Mesendoderm (in vitro differentiated cells): Measurements from ENCODE around the gene IZUMO4.

Experiments used
- DNase-seq: peaks from one replicate; pipeline ENCODE4 v3.0.0; 2013
- H2AK5ac ChIP-seq: 2 replicates; pipeline ENCODE4 v1.6.1; 2013; ENCODE audit warnings: low read length, inconsistent platforms
- H2BK120ac ChIP-seq: 2 replicates; pipeline ENCODE4 v1.6.1; 2013; ENCODE audit warnings: low read depth, mild to moderate bottlenecking, low read length, moderate library complexity, mixed read lengths
- H2BK15ac ChIP-seq: replicated peaks from 2 replicates; pipeline ENCODE4 v1.6.1; 2013; ENCODE audit warnings: low read depth, mild to moderate bottlenecking, moderate library complexity
- H2BK5ac ChIP-seq: 2 replicates; pipeline ENCODE4 v1.6.1; 2013; ENCODE audit warnings: low read length, inconsistent platforms
- H3K18ac ChIP-seq: 2 replicates; pipeline ENCODE4 v1.6.1; 2013; ENCODE audit warnings: mild to moderate bottlenecking, low read length, mixed read lengths
- H3K23ac ChIP-seq: one replicate; pipeline ENCODE4 v1.6.1; 2013; ENCODE audit warnings: low read length
- H3K27ac ChIP-seq: 2 replicates; pipeline ENCODE4 v1.5.1; 2013; ENCODE audit warnings: low read depth, mild to moderate bottlenecking, inconsistent platforms, low read length, moderate library complexity
- H3K27me3 ChIP-seq: 2 replicates; pipeline ENCODE4 v1.6.1; 2013; ENCODE audit warnings: low read length, control low read depth, mild to moderate bottlenecking, inconsistent platforms; ENCODE audit not compliant: insufficient read depth, poor library complexity
- H3K36me3 ChIP-seq: 2 replicates; pipeline ENCODE4 v1.6.1; 2013; ENCODE audit warnings: low read length, inconsistent platforms; ENCODE audit not compliant: control insufficient read depth, insufficient read depth
- H3K4ac ChIP-seq: one replicate; pipeline ENCODE4 v1.6.1; 2013; ENCODE audit warnings: low read depth, mild to moderate bottlenecking, low read length, moderate library complexity
- H3K4me1 ChIP-seq: 2 replicates; pipeline ENCODE4 v1.6.1; 2013; ENCODE audit warnings: low read depth, low read length, inconsistent platforms; ENCODE audit not compliant: control insufficient read depth
- H3K4me2 ChIP-seq: 2 replicates; pipeline ENCODE4 v1.6.1; 2013; ENCODE audit warnings: low read length
- H3K4me3 ChIP-seq: 2 replicates; pipeline ENCODE4 v1.5.1; 2013; ENCODE audit warnings: mild to moderate bottlenecking, low read length
- H3K56ac ChIP-seq: one replicate; pipeline ENCODE4 v1.6.1; 2013; ENCODE audit warnings: low read length
- H3K79me1 ChIP-seq: 2 replicates; pipeline ENCODE4 v1.6.1; 2013; ENCODE audit warnings: low read length, inconsistent platforms
- H3K79me2 ChIP-seq: 2 replicates; pipeline ENCODE4 v1.6.1; 2013; ENCODE audit warnings: mild to moderate bottlenecking, low read length; ENCODE audit not compliant: control insufficient read depth, insufficient read depth
- H3K9ac ChIP-seq: 2 replicates; pipeline ENCODE4 v1.6.1; 2013; ENCODE audit warnings: low read length, inconsistent platforms
- H4K5ac ChIP-seq: one replicate; pipeline ENCODE4 v1.6.1; 2013; ENCODE audit warnings: low read length
- H4K8ac ChIP-seq: one replicate; pipeline ENCODE4 v1.6.1; 2013; ENCODE audit warnings: low read depth, mild to moderate bottlenecking, control low read depth, low read length, moderate library complexity
- WGBS: extraction: QIAGEN DNeasy Blood & Tissue Kit; methylation state at CpG from one replicate; pipeline ENCODE4 v1.1.7; 2013; ENCODE audit warnings: low lambda C conversion rate, missing lambda C conversion rate; ENCODE audit not compliant: insufficient coverage; ENCODE audit errors: extremely low coverage; 5-methylcytosine and 5-hydroxymethylcytosine counted together

The IZUMO4 gene

DNA sequence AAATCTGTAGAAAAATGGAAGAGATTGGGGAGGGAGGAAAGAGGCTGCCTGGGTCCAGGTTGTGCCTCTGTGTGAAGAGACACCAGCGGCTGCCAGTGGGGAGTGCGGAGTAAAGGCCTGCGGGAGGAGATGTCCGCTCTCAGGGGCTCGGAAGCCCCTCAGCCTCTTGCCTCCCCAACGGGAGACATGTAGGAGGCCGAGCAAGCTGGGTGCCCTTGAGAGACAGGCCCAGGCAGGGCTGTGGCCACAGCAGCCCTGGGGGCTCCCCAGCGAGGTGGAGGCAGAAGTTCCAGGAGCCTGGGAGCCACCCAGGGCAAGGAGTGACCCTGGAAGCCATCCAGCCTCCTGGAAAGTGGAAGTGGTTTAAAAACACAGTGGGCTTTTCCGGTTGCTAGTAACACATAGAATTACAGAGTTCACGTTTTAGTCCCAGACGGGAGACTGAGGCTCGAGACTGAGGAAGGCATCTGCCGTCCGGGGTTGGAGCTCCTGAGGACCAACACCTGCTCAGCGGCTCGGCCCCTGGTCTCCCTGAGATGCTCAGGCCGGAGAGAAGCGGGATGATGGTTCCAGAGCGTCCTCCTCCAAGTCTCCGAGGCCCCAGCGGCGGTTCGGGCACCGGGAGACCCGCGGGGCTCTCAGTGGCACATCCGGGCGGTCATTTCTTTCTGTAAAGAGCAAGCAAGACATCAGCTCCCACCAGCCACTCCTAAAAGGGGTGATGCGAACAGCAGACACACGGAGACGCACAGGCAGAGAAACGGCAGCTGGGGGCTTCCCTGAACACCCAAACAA lies 23.8 kb upstream of the IZUMO4 start:
- Histone ChIP-seq H3K4me3 (no peak overlapping the region), H3K4me1 (no peaks in the 10 kb centered on the region), H3K9ac (no peak overlapping the region), H4K8ac (no peak overlapping the region), H2AK5ac (no peak overlapping the region), H4K5ac (no peak overlapping the region), H3K18ac (no peak overlapping the region), H3K4ac (no peak overlapping the region), H2BK120ac (no peak overlapping the region), H3K27me3 (no peaks in the 10 kb centered on the region), H3K27ac (no peak overlapping the region), H3K23ac (no peak overlapping the region), H3K36me3 (no peaks in the 10 kb centered on the region), H2BK5ac (no peak overlapping the region), H3K79me1 (no peaks in the 10 kb centered on the region), H3K4me2 (no peak overlapping the region), H3K79me2 (no peaks in the 10 kb centered on the region), H3K56ac (no peak overlapping the region), H2BK15ac (no peak overlapping the region)
- no peak for DNase-seq
- no CpG with 5 or more reads among the region's 32 CpGs for WGBS

DNA sequence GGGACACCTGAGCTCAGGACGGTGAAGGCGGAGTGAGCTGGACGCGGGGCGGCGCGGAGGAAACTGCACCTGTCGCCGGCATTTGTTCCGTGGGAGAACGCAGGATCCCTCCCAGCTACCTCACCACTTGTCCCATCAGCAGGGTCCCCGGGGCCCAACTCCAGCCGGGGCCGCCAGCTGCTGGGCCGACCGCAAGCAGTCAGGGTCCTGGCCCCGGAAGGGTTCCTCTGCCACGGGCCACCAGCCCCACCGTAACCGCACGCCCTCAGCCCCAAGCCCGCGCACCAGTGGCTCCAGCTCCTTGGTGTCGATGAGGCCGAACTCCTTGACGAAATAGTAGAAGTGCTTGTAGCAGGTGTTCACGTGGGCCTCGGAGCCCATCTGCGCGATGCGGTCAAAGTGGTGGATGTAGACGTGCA lies 20.2 kb upstream of the IZUMO4 start:
- Histone ChIP-seq H2BK120ac (no peak overlapping the region), H2BK5ac (no peak overlapping the region)

DNA sequence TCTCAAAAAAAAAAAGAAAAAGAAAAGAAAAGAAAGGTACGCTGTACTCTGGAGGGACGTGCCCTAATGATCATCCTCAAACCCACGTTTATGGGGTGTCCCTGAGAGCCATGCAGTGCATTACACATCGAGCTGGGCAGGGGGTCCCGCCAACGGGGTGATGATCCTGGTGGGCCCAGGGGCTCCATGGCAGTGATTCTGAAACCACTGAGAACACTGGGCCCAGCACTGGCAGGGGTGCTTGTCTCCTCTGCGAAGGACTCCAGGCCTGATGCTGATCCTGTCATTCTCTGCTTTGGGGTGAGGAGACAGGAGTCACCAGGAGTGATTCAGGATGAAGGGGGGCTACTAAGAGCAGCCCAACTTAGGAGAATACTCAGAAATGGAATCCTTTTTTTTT lies 19.3 kb upstream of the IZUMO4 start:
- Histone ChIP-seq H3K56ac (no peak overlapping the region), H3K27ac (no peak overlapping the region), H3K4me3 (no peak overlapping the region), H3K4me2 (no peak overlapping the region), H3K79me2 (no peaks in the 10 kb centered on the region), H3K4ac (no peak overlapping the region), H2BK5ac (no peak overlapping the region), H3K18ac (no peak overlapping the region), H3K23ac (no peak overlapping the region), H2BK120ac (no peak overlapping the region), H4K5ac (no peak overlapping the region), H3K36me3 (no peaks in the 10 kb centered on the region), H3K27me3 (no peaks in the 10 kb centered on the region), H3K4me1 (no peaks in the 10 kb centered on the region), H3K79me1 (no peaks in the 10 kb centered on the region), H2BK15ac (no peak overlapping the region), H4K8ac (no peak overlapping the region), H3K9ac (no peak overlapping the region), H2AK5ac (no peak overlapping the region)
- WGBS, result no CpG with 5 or more reads among the region's 7 CpGs
- DNase-seq, result no peak

More for the DNA sequence above, 20.2 kb upstream of the IZUMO4 start:
- H3K79me1 ChIP-seq, result no peaks in the 10 kb centered on the region
- no peaks in the 10 kb centered on the region for H3K36me3 ChIP-seq
- no peak overlapping the region for H3K27ac ChIP-seq
- no peak overlapping the region for H4K5ac ChIP-seq
- H2BK15ac ChIP-seq, result no peak overlapping the region
- H2AK5ac ChIP-seq, result no peak overlapping the region
- no peak overlapping the region for H3K18ac ChIP-seq
- H3K79me2 ChIP-seq, result no peaks in the 10 kb centered on the region
- H3K4me1 ChIP-seq, result no peaks in the 10 kb centered on the region
- H3K4me2 ChIP-seq, result no peak overlapping the region
- no peaks in the 10 kb centered on the region for H3K27me3 ChIP-seq
- no peak overlapping the region for H3K4me3 ChIP-seq
- no CpG with 5 or more reads among the region's 32 CpGs for WGBS
- H3K4ac ChIP-seq, result no peak overlapping the region
- no peak overlapping the region for H3K23ac ChIP-seq
- H3K9ac ChIP-seq, result no peak overlapping the region
- no peak for DNase-seq
- H3K56ac ChIP-seq, result no peak overlapping the region
- H4K8ac ChIP-seq, result no peak overlapping the region

DNA sequence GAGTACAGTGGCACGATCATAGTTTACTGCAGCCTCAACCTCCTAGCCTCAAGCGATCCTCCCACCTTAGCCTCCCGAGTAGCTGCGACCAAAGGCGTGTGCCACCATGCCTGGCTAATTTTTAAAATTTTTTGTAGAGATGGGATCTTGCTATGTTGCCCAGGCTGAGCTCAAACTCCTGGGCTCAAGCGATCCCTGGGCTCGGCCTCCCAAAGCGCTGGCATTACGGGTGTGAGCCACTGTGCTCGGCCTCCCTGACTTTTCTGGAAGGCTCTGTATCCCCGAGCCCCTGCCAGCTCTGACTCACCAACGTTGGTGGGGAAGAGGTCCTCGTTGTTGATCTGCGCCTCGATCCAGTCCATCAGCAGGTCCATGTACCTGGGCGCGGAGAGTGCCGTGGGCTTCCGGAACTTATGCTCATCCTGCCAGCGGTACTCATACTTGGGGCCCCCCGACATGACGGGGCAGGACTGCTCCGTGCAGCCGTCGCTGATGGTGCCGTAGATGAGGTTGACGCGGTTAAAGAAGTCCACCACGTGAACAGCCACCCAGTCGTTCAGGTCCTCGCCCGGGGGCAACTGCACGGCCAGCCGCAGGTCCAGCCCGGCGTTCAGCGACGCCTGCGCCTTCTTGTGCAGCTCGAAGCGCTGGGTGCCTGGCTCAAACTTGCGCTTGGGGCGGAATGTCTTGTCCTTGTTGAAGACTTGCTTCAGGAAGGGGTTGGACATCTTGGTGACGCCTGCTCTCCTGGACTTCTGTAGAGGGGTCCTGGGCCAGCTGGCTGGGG lies 18.7 kb upstream of the IZUMO4 start:
- Histone ChIP-seq H3K27me3 (no peaks in the 10 kb centered on the region), H3K18ac (no peak overlapping the region), H3K9ac (no peak overlapping the region), H4K8ac (no peak overlapping the region), H3K79me1 (no peaks in the 10 kb centered on the region), H3K27ac (no peak overlapping the region), H2BK120ac (no peak overlapping the region), H2BK5ac (no peak overlapping the region), H2BK15ac (no peak overlapping the region), H3K4me1 (no peaks in the 10 kb centered on the region), H2AK5ac (no peak overlapping the region), H3K4ac (no peak overlapping the region), H3K79me2 (no peaks in the 10 kb centered on the region), H4K5ac (no peak overlapping the region), H3K4me3 (no peak overlapping the region), H3K23ac (no peak overlapping the region), H3K56ac (no peak overlapping the region), H3K4me2 (no peak overlapping the region), H3K36me3 (no peaks in the 10 kb centered on the region)
- DNase-seq, result no peak
- no CpG with 5 or more reads among the region's 44 CpGs for whole genome bisulfite sequencing

DNA sequence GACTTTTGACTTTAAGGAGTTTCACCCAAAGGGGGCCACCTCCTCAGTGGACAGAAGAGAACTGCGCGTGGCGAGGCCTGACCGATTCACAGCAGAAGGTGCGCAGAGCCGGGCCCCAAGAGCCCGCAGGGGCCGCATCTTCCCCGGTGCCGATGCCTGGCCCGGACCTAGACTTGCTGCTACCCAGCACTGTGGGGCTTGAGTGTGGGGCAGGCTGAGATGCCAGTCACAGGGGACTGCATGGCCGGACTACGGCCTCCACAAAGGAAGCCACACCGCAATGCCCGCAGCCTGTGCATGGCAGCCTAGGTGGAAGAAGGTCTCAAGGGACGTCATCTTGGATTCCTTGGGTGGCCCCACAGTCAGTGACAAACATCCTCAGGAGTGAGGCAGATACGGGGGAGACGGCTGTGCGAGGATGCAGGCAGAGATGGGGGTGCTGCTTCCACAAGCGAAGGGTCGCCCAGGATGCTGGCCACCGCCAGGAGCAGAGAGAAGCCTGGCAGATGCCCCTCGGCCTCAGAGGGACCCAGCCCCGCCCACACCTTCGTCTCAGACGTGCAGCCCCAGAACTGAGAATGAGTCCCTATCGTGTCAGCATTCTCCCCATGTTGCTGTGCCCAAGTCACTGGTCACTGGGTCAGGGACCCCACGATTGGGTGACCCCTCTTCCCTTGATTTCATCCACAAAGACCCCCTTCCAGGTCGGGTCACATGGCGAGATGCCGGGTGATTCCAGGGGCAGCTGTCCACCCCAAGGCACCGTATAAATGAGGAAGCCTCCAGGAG lies 17.4 kb upstream of the IZUMO4 start:
- H3K4me2 ChIP-seq, result no peak overlapping the region
- H2BK15ac ChIP-seq, result no peak overlapping the region

More for the DNA sequence above, 17.4 kb upstream of the IZUMO4 start:
- Histone ChIP-seq H2AK5ac (no peak overlapping the region), H3K79me1 (no peaks in the 10 kb centered on the region), H3K79me2 (no peaks in the 10 kb centered on the region), H3K27me3 (no peaks in the 10 kb centered on the region), H4K8ac (no peak overlapping the region), H3K27ac (no peak overlapping the region), H3K4me3 (no peak overlapping the region), H3K23ac (no peak overlapping the region), H3K4me1 (no peaks in the 10 kb centered on the region), H3K18ac (no peak overlapping the region), H4K5ac (no peak overlapping the region), H2BK120ac (no peak overlapping the region), H3K4ac (no peak overlapping the region), H3K9ac (no peak overlapping the region), H3K36me3 (no peaks in the 10 kb centered on the region), H3K56ac (no peak overlapping the region), H2BK5ac (no peak overlapping the region)
- no peak for DNase-seq
- no CpG with 5 or more reads among the region's 32 CpGs for WGBS
